ENCODE data around the gene TRIM38.

- TF ChIP-seq CTCF (IDR thresholded peaks at IDR 0.05; ENCODE audit: borderline replicate concordance, extremely low read depth, low read length, poor library complexity, severe bottlenecking) (no peak), EZH2 (IDR thresholded peaks at IDR 0.05; ENCODE audit: borderline replicate concordance, low read depth, low read length, severe bottlenecking) (no peak)
Measured at GRCh38 chr6:25951296-25952032, 11.1 kb upstream of the TRIM38 start.

Measured in DND-41 (cell line).